ENCODE data around the gene DOCK10.

- TF ChIP-seq, protein P1, sequence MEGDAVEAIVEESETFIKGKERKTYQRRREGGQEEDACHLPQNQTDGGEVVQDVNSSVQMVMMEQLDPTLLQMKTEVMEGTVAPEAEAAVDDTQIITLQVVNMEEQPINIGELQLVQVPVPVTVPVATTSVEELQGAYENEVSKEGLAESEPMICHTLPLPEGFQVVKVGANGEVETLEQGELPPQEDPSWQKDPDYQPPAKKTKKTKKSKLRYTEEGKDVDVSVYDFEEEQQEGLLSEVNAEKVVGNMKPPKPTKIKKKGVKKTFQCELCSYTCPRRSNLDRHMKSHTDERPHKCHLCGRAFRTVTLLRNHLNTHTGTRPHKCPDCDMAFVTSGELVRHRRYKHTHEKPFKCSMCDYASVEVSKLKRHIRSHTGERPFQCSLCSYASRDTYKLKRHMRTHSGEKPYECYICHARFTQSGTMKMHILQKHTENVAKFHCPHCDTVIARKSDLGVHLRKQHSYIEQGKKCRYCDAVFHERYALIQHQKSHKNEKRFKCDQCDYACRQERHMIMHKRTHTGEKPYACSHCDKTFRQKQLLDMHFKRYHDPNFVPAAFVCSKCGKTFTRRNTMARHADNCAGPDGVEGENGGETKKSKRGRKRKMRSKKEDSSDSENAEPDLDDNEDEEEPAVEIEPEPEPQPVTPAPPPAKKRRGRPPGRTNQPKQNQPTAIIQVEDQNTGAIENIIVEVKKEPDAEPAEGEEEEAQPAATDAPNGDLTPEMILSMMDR (conservative IDR thresholded peaks at IDR 0.05): no peak
- no peak for TF ChIP-seq EZH2 (IDR thresholded peaks at IDR 0.05; ENCODE audit: low read depth)
Measured at GRCh38 chr2:224969633-224970260, 72.5 kb downstream of the DOCK10 start.

All from PC-9 (cell line).